ENCODE data around the gene TMEM184A.

GRCh38 chr7:1590887-1591286 lies 34.9 kb upstream of the TMEM184A start:
- TF ChIP-seq CTCF (conservative IDR thresholded peaks at IDR 0.05; ENCODE audit: low read depth, low read length) = no peak
- TF ChIP-seq MXI1 (IDR thresholded peaks at IDR 0.05; ENCODE audit: borderline replicate concordance, low read depth, low read length) = no peak
- no peak for TF ChIP-seq MAFK (IDR thresholded peaks at IDR 0.05; ENCODE audit: low read depth, low read length)
- no peak for TF ChIP-seq SMC3 (IDR thresholded peaks at IDR 0.05; ENCODE audit: low read depth, low read length)
